Activated CD4-positive, alpha-beta T cell treated with anti-CD3 and anti-CD28 coated beads, Interleukin-2, amount 50 U/mL, for 16 hours (primary cell): ENCODE results near the gene SSC4D.
"Not testable (repeated sequence)": the region's sequence is repeated elsewhere in the genome, so short reads cannot be mapped to it uniquely, and the experiment has no call there.

Experiments
- DNase-seq: peaks from one replicate; pipeline ENCODE4 v3.0.0-alpha.2; 2020

The SSC4D gene

GRCh38 chr7:76409537-76409936, at the start of gene SSC4D:
TSS of gene SSC4D (minus strand) at chr7:76409697. CDS start at chr7:76404439, 5,258 bp downstream.
- no peak for DNase-seq

- DNase-seq = not testable (repeated sequence)
These were observed 49.0 kb upstream of the SSC4D start for GRCh38 chr7:76458504-76458903.

GRCh38 chr7:76457017-76457416, 47.5 kb upstream of the SSC4D start:
- DNase-seq = not testable (repeated sequence)

GRCh38 chr7:76445577-76446008, 36.1 kb upstream of the SSC4D start:
- peak; percentile 52 for DNase-seq

- not testable (repeated sequence) for DNase-seq
These were observed 34.3 kb upstream of the SSC4D start for GRCh38 chr7:76443846-76444245.

- not testable (repeated sequence) for DNase-seq
These were observed 33.4 kb upstream of the SSC4D start for GRCh38 chr7:76442664-76443446.

GRCh38 chr7:76441792-76442191, 32.3 kb upstream of the SSC4D start:
- DNase-seq = not testable (repeated sequence)

- DNase-seq = not testable (repeated sequence)
These were observed 30.9 kb upstream of the SSC4D start for GRCh38 chr7:76440404-76440803.

GRCh38 chr7:76439120-76439888, 29.8 kb upstream of the SSC4D start:
- DNase-seq = not testable (repeated sequence)

GRCh38 chr7:76437873-76438272, 28.4 kb upstream of the SSC4D start:
- peak; percentile 70 for DNase-seq

- no peak for DNase-seq
These were observed 21.3 kb upstream of the SSC4D start for GRCh38 chr7:76430836-76431235.

GRCh38 chr7:76430211-76430610, 20.7 kb upstream of the SSC4D start:
- no peak for DNase-seq

GRCh38 chr7:76428868-76429805, 19.6 kb upstream of the SSC4D start:
- DNase-seq = no peak

- no peak for DNase-seq
These were observed 18.8 kb upstream of the SSC4D start for GRCh38 chr7:76428149-76428823.

GRCh38 chr7:76427635-76428034, 18.1 kb upstream of the SSC4D start:
- DNase-seq = no peak

- no peak for DNase-seq
These were observed 16.7 kb upstream of the SSC4D start for GRCh38 chr7:76426246-76426645.

- not testable (repeated sequence) for DNase-seq
These were observed 16.1 kb upstream of the SSC4D start for GRCh38 chr7:76425558-76425957.

GRCh38 chr7:76425156-76425555, 15.7 kb upstream of the SSC4D start:
- DNase-seq = no peak

- peak; percentile 35 for DNase-seq
These were observed 15.1 kb upstream of the SSC4D start, which contains the start of gene ZP3 for GRCh38 chr7:76424413-76425111. TSS of gene ZP3 (plus strand) at chr7:76424950. CDS start at chr7:76424965, 15 bp downstream.

GRCh38 chr7:76423666-76424412, 14.3 kb upstream of the SSC4D start:
- DNase-seq = no peak

- not testable (repeated sequence) for DNase-seq
These were observed 11.6 kb upstream of the SSC4D start for GRCh38 chr7:76421097-76421496.
